HepG2 (cell line): ENCODE results near the gene GMPR. TPM values are rescaled to one million over a fixed set of nuclear protein-coding genes. Genes with fewer than 3 reads are reported as not detected.

Experiments
- ATAC-seq: fragments of 200-7000 bp; cut with Tn5 transposase; 3 replicates; pipeline ENCODE4 v1.9.1; 2020; ENCODE audit warnings: mild to moderate bottlenecking, moderate library complexity
- BruUV-seq: library from RNA; stranded (reverse); fragments of 400-500 nt; replicated peaks from 2 replicates; lab custom pipeline; 2021; lab: Mats Ljungman, UMichigan
- CTCF ChIA-PET: fragments of 300-600 bp; formaldehyde crosslinking; extraction: SDS; loops from one replicate; lab custom pipeline; 2021; ENCODE audit warnings: low total read pairs, inconsistent platforms, low intra/inter-chr PET ratio; lab: Yijun Ruan, JAX
- POLR2A ChIA-PET: fragments of 350-600 bp; sonication (Branson Sonifier 250); formaldehyde crosslinking; loops from one replicate; lab custom pipeline; 2020; ENCODE audit warnings: antibody characterized with exemption, inconsistent platforms; lab: Yijun Ruan, JAX
- DNase-seq: peaks from one replicate; pipeline ENCODE4 v3.0.0-alpha.2; 2015; ENCODE audit warnings: low spot score
- FAIRE-seq: peaks from 3 replicates; lab custom pipeline; 2011; peaks lifted over from hg19 to GRCh38; lab: Jason Lieb, UNC
- H2AFZ ChIP-seq: one replicate; pipeline ENCODE4 v1.6.1; 2011; ENCODE audit warnings: low read length, inconsistent platforms
- H3K27ac ChIP-seq: fragments of 300-600 bp; 3 replicates; pipeline ENCODE4 v1.8.0; 2011; ENCODE audit warnings: mixed run types, mild to moderate bottlenecking, mixed read lengths, low read length, inconsistent platforms; ENCODE audit not compliant: insufficient read depth; ENCODE audit errors: extremely low read length
- H3K27me3 ChIP-seq, 2 experiments: fragments of 200-600 bp in 1 of 2; 2 replicates in 1 of 2; 3 replicates in 1 of 2; pipeline versions ENCODE4 v1.6.0 to v1.8.0; 2011; ENCODE audit warnings: low read length in 2 of 2, mild to moderate bottlenecking in 2 of 2, moderate library complexity in 2 of 2, inconsistent platforms in 1 of 2; ENCODE audit not compliant: insufficient read depth in 2 of 2, control insufficient read depth in 1 of 2
- H3K36me3 ChIP-seq, 2 experiments: fragments of 200-600 bp in 1 of 2; replicated peaks in 1 of 2; 2 replicates in 1 of 2; 3 replicates in 1 of 2; pipeline versions ENCODE4 v1.5.1 to v1.8.0; 2011; ENCODE audit warnings: low read length in 2 of 2, inconsistent platforms in 1 of 2; ENCODE audit not compliant: insufficient read depth in 2 of 2, control insufficient read depth in 1 of 2
- H3K4me1 ChIP-seq: 2 replicates; pipeline ENCODE4 v1.5.1; 2012; ENCODE audit warnings: low read length, inconsistent platforms; ENCODE audit not compliant: insufficient read depth
- H3K4me2 ChIP-seq: 2 replicates; pipeline ENCODE4 v1.6.0; 2011; ENCODE audit warnings: low read depth, low read length, inconsistent platforms
- H3K4me3 ChIP-seq, 3 experiments: fragments of 200-600 bp in 1 of 3; sonication (generic), shearing (Covaris generic) in 1 of 3; replicated peaks in 1 of 3; 2 replicates each; pipeline ENCODE4 v1.5.1; 2011 to 2016; ENCODE audit warnings: low read length in 3 of 3, inconsistent platforms in 2 of 3, low read depth in 2 of 3, mild to moderate bottlenecking in 2 of 3, control low read depth in 1 of 3, mixed read lengths in 1 of 3; ENCODE audit not compliant: insufficient read depth in 1 of 3
- H3K79me2 ChIP-seq: one replicate; pipeline ENCODE4 v1.6.1; 2011; ENCODE audit warnings: low read length, inconsistent platforms; ENCODE audit not compliant: insufficient read depth
- H3K9ac ChIP-seq: 2 replicates; pipeline ENCODE4 v1.6.0; 2011; ENCODE audit warnings: mild to moderate bottlenecking, low read depth, low read length, inconsistent platforms; ENCODE audit not compliant: insufficient read depth
- H3K9me3 ChIP-seq: 2 replicates; pipeline ENCODE4 v1.5.1; 2012; ENCODE audit warnings: mild to moderate bottlenecking, low read length
- H4K20me1 ChIP-seq: 2 replicates; pipeline ENCODE4 v1.6.0; 2011; ENCODE audit warnings: inconsistent platforms, mild to moderate bottlenecking, low read length, moderate library complexity; ENCODE audit not compliant: insufficient read depth
- SOX5 ChIP-seq: IDR thresholded peaks from 2 replicates; pipeline ENCODE4 v1.6.1; 2016; ENCODE audit warnings: borderline replicate concordance
- SP2 ChIP-seq: sonication (generic); formaldehyde crosslinking; IDR thresholded peaks from 2 replicates; pipeline ENCODE4 v1.5.1; 2020; ENCODE audit warnings: mild to moderate bottlenecking, missing genetic modification reagents
- ZC3H4 ChIP-seq: sonication (generic); formaldehyde crosslinking; IDR thresholded peaks from 2 replicates; pipeline ENCODE4 v1.4.0; 2020; ENCODE audit warnings: missing genetic modification reagents, borderline replicate concordance
- ZFP36 ChIP-seq: fragments of 150-350 bp; IDR thresholded peaks from 2 replicates; pipeline ENCODE4 v1.6.1; 2018; ENCODE audit warnings: borderline replicate concordance, low read length, low read depth; ENCODE audit not compliant: partially characterized antibody
- ZFP62 ChIP-seq: sonication (generic); formaldehyde crosslinking; IDR thresholded peaks from 2 replicates; pipeline ENCODE4 v1.4.0; 2020; ENCODE audit warnings: missing genetic modification reagents
- ZNF530 ChIP-seq: sonication (generic); formaldehyde crosslinking; IDR thresholded peaks from 2 replicates; pipeline ENCODE4 v1.5.0; 2020; ENCODE audit warnings: low read depth, mild to moderate bottlenecking, missing genetic modification reagents
- ZNF703 ChIP-seq: sonication (generic); formaldehyde crosslinking; IDR thresholded peaks from 2 replicates; pipeline ENCODE4 v1.5.1; 2020; ENCODE audit warnings: missing genetic modification reagents, mild to moderate bottlenecking, moderate library complexity, borderline replicate concordance
- WGBS: methylation state at CpG from one replicate; pipeline ENCODE4 v1.1.6; 2017; ENCODE audit warnings: low lambda C conversion rate; 5-methylcytosine and 5-hydroxymethylcytosine counted together
- in situ Hi-C: cut with HindIII; loops from 2 replicates; pipeline ENCODE4 v1.10.0; 2017; ENCODE audit warnings: low pct_unique_long_range_greater_than_20kb; ENCODE audit not compliant: extremely low pct_ligation_motif_present
- intact Hi-C: fragments of 100-400 bp; cut with micrococcal nuclease; formaldehyde crosslinking; loops from one replicate; pipeline ENCODE4 v1.10.0; 2022; ENCODE audit not compliant: unreplicated experiment
- polyA plus RNA-seq, 8 experiments: library from polyadenylated mRNA; depleted of rRNA in 3 of 8; stranded (reverse) in 7 of 8; unstranded in 1 of 8; fragments of >200 nt; fragmentation: Illumina TruSeq in 4 of 8; extraction: Trizol in 4 of 8; gene quantifications; 2 replicates each; pipeline versions ENCODE4 v1.2.1 to v1.2.3, GENCODE V29; 2011 to 2016; ENCODE audit warnings: low read depth in 4 of 8, missing spikeins in 1 of 8, mixed read lengths in 1 of 8; ENCODE audit not compliant: insufficient read depth in 1 of 8
- total RNA-seq, 5 experiments: library from RNA; depleted of rRNA; stranded (reverse); fragments of >200 nt; fragmentation: Illumina TruSeq; extraction: Trizol; gene quantifications; 2 replicates each; pipeline ENCODE4 v1.2.3, GENCODE V29; 2016; ENCODE audit warnings: low read depth in 1 of 5
- TF ChIP-seq, protein P1 (sequence below): sonication (generic); formaldehyde crosslinking; IDR thresholded peaks from 2 replicates; pipeline ENCODE4 v1.4.0; 2020; ENCODE audit warnings: mild to moderate bottlenecking, missing genetic modification reagents
- TF ChIP-seq, protein P2 (sequence below): sonication (generic); formaldehyde crosslinking; IDR thresholded peaks from 2 replicates; pipeline ENCODE4 v1.4.0; 2020; ENCODE audit warnings: missing genetic modification reagents
- TF ChIP-seq, protein P3 (sequence below): sonication (generic); formaldehyde crosslinking; IDR thresholded peaks from 2 replicates; pipeline ENCODE4 v1.8.0; 2022; ENCODE audit warnings: missing genetic modification reagents, mild to moderate bottlenecking, inconsistent platforms, borderline replicate concordance

The GMPR gene
- total and polyA plus RNA-seq, 2 of the 13 experiments (the other 11 are each of a cell fraction or from before 2014, with no cell fraction given), result not detected

DNA sequence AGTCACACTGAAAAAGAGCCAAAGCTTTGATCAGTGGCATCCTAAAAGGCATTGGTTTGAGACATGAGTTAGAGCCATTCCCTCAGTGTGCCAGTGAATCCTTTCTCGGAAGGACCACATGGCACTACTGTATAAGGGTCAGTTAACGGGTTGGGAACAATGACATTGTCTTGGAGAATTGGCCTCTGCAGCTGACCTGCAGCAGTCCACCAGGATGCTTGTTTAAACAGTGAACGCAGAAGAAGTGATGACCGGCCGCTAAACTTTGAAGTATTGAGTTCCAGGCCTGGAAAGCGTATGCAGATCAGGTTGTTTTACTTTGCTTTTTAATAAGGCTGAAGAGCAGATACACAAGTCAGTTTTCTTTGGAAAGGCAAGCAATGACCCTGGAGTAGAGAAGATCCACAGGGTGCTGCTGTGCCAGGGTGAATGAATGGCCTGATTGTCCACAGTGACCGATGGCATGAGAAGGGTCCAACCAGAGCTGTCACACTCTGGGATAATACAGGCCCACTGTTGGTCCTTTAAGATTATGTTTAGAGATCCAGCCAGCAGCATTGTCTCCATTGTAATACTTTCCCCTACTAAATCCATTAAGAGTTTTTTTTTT, 57.8 kb downstream of the GMPR start:
- no peak for FAIRE-seq
- ChIA-PET POLR2A (no interaction called here), CTCF (no interaction called here)
- no peak overlapping the region for H3K4me2 ChIP-seq
- no peaks in the 10 kb centered on the region for H4K20me1 ChIP-seq
- H2AFZ ChIP-seq, result no peak overlapping the region
- H3K9ac ChIP-seq, result no peak overlapping the region
- H3K4me1 ChIP-seq, result peaks cover 6% of the 10 kb centered on the region; the same call in 1 of the 2 replicates
- intact Hi-C loops (no loop called here), in situ Hi-C loops (no loop called here)
- BruUV-seq, result no TSS peak
- no peaks in the 10 kb centered on the region for H3K36me3 ChIP-seq
- peak; percentile 41 for ATAC-seq
- H3K9me3 ChIP-seq, result no peaks in the 10 kb centered on the region
- no peak overlapping the region for H3K4me3 ChIP-seq
- DNase-seq, result no peak
- no peak overlapping the region for H3K27ac ChIP-seq
- H3K27me3 ChIP-seq, result peaks cover 3 to 10% of the 10 kb centered on the region in 2 experiments; a peak in 3 of 5 replicates
- H3K79me2 ChIP-seq, result no peaks in the 10 kb centered on the region
- 38% methylated on average over 7 of the region's 7 CpGs for WGBS
- no peak for TF ChIP-seq ZNF703 (CRISPR knock-in tag)
- no peak for TF ChIP-seq ZC3H4 (CRISPR knock-in tag)
- 0 out of 2 replicates have a peak, but pooled peaks have one; percentile 18 for TF ChIP-seq SOX5 (CRISPR knock-in tag)
- TF ChIP-seq, protein P1, sequence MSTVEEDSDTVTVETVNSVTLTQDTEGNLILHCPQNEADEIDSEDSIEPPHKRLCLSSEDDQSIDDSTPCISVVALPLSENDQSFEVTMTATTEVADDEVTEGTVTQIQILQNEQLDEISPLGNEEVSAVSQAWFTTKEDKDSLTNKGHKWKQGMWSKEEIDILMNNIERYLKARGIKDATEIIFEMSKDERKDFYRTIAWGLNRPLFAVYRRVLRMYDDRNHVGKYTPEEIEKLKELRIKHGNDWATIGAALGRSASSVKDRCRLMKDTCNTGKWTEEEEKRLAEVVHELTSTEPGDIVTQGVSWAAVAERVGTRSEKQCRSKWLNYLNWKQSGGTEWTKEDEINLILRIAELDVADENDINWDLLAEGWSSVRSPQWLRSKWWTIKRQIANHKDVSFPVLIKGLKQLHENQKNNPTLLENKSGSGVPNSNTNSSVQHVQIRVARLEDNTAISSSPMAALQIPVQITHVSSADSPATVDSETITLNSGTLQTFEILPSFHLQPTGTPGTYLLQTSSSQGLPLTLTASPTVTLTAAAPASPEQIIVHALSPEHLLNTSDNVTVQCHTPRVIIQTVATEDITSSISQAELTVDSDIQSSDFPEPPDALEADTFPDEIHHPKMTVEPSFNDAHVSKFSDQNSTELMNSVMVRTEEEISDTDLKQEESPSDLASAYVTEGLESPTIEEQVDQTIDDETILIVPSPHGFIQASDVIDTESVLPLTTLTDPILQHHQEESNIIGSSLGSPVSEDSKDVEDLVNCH, result no peak
- TF ChIP-seq ZFP36, result no peak
- TF ChIP-seq, protein P2, sequence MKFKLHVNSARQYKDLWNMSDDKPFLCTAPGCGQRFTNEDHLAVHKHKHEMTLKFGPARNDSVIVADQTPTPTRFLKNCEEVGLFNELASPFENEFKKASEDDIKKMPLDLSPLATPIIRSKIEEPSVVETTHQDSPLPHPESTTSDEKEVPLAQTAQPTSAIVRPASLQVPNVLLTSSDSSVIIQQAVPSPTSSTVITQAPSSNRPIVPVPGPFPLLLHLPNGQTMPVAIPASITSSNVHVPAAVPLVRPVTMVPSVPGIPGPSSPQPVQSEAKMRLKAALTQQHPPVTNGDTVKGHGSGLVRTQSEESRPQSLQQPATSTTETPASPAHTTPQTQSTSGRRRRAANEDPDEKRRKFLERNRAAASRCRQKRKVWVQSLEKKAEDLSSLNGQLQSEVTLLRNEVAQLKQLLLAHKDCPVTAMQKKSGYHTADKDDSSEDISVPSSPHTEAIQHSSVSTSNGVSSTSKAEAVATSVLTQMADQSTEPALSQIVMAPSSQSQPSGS (CRISPR knock-in tag), result no peak
- no peak for TF ChIP-seq ZNF530 (CRISPR knock-in tag)
- TF ChIP-seq SP2, result no peak
- TF ChIP-seq, protein P3, sequence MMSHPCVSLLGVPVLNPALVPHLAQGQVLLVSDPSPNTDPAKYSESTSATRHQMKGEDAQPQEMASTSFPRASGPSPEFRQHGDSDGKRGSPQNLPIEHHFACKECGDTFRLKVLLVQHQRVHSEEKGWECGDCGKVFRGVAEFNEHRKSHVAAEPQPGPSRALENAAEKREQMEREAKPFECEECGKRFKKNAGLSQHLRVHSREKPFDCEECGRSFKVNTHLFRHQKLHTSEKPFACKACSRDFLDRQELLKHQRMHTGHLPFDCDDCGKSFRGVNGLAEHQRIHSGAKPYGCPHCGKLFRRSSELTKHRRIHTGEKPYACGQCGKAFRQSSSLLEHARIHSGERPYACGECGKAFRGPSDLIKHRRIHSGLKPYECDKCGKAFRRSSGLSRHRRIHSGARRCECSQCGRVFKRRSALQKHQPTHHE (CRISPR knock-in tag), result no peak
- no peak for TF ChIP-seq ZFP62 (CRISPR knock-in tag)
